SK-N-MC (cell line): ENCODE data around the gene ANKRD13D.

ENCODE experiments used
- EZH2 ChIP-seq: fragments of 200-600 bp; sonication (generic); IDR thresholded peaks from one replicate; pipeline ENCODE4 v1.6.1; 2017; ENCODE audit warnings: antibody characterized with exemption
- FOXP2 ChIP-seq: optimal IDR thresholded peaks from 2 replicates; pipeline ENCODE3; 2011; ENCODE audit warnings: mild to moderate bottlenecking, moderate library complexity; ENCODE audit not compliant: insufficient read depth; ENCODE audit errors: extremely low read length, control extremely low read depth
- POLR2AphosphoS5 ChIP-seq: IDR thresholded peaks from 2 replicates; pipeline ENCODE4 v1.6.1; 2012; ENCODE audit warnings: mild to moderate bottlenecking, low read depth, low read length, borderline replicate concordance

- TF ChIP-seq POLR2AphosphoS5, result no peak
- no peak for TF ChIP-seq EZH2
- TF ChIP-seq FOXP2, result no peak
Measured at GRCh38 chr11:67255353-67255752, 33.8 kb upstream of the ANKRD13D start.
